Mesangial cell (primary cell): Measurements from ENCODE around the gene MICAL2. TPM values are rescaled to one million over a fixed set of nuclear protein-coding genes. Genes with fewer than 3 reads are reported as not detected.

Source experiments
- total RNA-seq: library from RNA; depleted of rRNA; stranded (reverse); fragments of >200 nt; gene quantifications from 2 replicates; pipeline ENCODE4 v1.2.3, GENCODE V29; 2015

Gene MICAL2
- total RNA-seq, result 217 and 266 TPM in 2 replicates

GRCh38 chr11:12110201-12110713, at the start of gene MICAL2:
Gene MICAL2 (plus strand): TSS chr11:12110590. CDS start chr11:12162156, 51,566 bp downstream.

Other genes starting within 250 kb of the MICAL2 start
- gene DKK3, start 102.0 kb upstream of the MICAL2 start, total RNA-seq, result 83.7 and 120 TPM in 2 replicates